Measurements from ENCODE around the gene CCDC38.

DNA sequence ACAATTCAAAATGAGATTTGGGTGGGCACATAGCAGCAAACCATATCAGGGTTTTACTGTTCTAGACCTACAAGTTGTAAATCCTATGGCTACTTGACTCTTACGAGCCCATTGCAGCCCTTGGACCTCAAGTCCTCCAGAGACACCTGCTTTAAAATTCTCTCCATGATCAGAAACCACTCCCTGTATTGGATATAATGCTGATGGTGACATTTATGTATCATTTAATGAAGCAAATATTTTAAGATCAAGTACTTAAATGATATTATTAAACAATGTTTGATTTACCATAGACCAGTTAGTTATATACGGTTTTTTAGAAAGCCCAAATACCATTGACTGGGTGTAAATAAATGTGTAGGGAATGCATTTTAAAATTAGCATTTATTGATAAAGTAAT is 24.9 kb upstream of the CCDC38 start:
- TF ChIP-seq, protein P1, sequence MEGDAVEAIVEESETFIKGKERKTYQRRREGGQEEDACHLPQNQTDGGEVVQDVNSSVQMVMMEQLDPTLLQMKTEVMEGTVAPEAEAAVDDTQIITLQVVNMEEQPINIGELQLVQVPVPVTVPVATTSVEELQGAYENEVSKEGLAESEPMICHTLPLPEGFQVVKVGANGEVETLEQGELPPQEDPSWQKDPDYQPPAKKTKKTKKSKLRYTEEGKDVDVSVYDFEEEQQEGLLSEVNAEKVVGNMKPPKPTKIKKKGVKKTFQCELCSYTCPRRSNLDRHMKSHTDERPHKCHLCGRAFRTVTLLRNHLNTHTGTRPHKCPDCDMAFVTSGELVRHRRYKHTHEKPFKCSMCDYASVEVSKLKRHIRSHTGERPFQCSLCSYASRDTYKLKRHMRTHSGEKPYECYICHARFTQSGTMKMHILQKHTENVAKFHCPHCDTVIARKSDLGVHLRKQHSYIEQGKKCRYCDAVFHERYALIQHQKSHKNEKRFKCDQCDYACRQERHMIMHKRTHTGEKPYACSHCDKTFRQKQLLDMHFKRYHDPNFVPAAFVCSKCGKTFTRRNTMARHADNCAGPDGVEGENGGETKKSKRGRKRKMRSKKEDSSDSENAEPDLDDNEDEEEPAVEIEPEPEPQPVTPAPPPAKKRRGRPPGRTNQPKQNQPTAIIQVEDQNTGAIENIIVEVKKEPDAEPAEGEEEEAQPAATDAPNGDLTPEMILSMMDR (conservative IDR thresholded peaks at IDR 0.05 in 1 of 2, IDR thresholded peaks at IDR 0.05 in 1 of 2; ENCODE audit: extremely low read depth in 1 of 2, insufficient read depth in 1 of 2, low read depth in 1 of 2, low read length in 2 of 2) = no peak
- TF ChIP-seq EZH2 (IDR thresholded peaks at IDR 0.05; ENCODE audit: borderline replicate concordance, low read length) = no peak
